IPS-20b (cell line): Measurements from ENCODE around the gene SPINT2.
"Not testable (repeated sequence)": the region's sequence is repeated elsewhere in the genome, so short reads cannot be mapped to it uniquely, and the experiment has no call there.

ENCODE experiments used
- H3K27ac ChIP-seq: one replicate; pipeline ENCODE4 v1.5.1; 2013; ENCODE audit warnings: low read length
- H3K27me3 ChIP-seq: 2 replicates; pipeline ENCODE4 v1.6.1; 2013; ENCODE audit warnings: mild to moderate bottlenecking, low read length, inconsistent platforms; ENCODE audit not compliant: insufficient read depth
- H3K36me3 ChIP-seq: 2 replicates; pipeline ENCODE4 v1.6.1; 2013; ENCODE audit warnings: low read depth, mild to moderate bottlenecking, inconsistent platforms, low read length, moderate library complexity; ENCODE audit not compliant: insufficient read depth
- H3K4me1 ChIP-seq: 2 replicates; pipeline ENCODE4 v1.6.1; 2013; ENCODE audit warnings: mild to moderate bottlenecking, control low read depth, inconsistent platforms, low read length, moderate library complexity; ENCODE audit not compliant: insufficient read depth
- H3K4me3 ChIP-seq: 2 replicates; pipeline ENCODE4 v1.5.1; 2013; ENCODE audit warnings: mild to moderate bottlenecking, low read length, inconsistent platforms
- H3K9ac ChIP-seq: 2 replicates; pipeline ENCODE4 v1.6.1; 2013; ENCODE audit warnings: low read depth, mild to moderate bottlenecking, inconsistent platforms, low read length, moderate library complexity
- H3K9me3 ChIP-seq: 2 replicates; pipeline ENCODE4 v1.6.1; 2013; ENCODE audit warnings: mild to moderate bottlenecking, low read depth, low read length, inconsistent platforms; ENCODE audit not compliant: insufficient read depth

The SPINT2 gene

GRCh38 chr19:38333245-38333644, 68.9 kb downstream of the SPINT2 start:
- H3K4me3 ChIP-seq = no peak overlapping the region
- H3K27ac ChIP-seq = no peak overlapping the region
- no peaks in the 10 kb centered on the region for H3K36me3 ChIP-seq
- H3K4me1 ChIP-seq = peaks cover 4% of the 10 kb centered on the region; the same call in 1 of the 2 replicates
- no peaks in the 10 kb centered on the region for H3K9me3 ChIP-seq
- H3K27me3 ChIP-seq = no peaks in the 10 kb centered on the region
- H3K9ac ChIP-seq = no peak overlapping the region

- H3K9ac ChIP-seq = peak overlapping the region; percentile 48; the same call in 1 of the 2 replicates
- peaks cover 4% of the 10 kb centered on the region; the same call in 1 of the 2 replicates for H3K4me1 ChIP-seq
- no peaks in the 10 kb centered on the region for H3K27me3 ChIP-seq
- no peaks in the 10 kb centered on the region for H3K9me3 ChIP-seq
- no peaks in the 10 kb centered on the region for H3K36me3 ChIP-seq
- H3K4me3 ChIP-seq = peak overlapping the region; percentile 93
- no peak overlapping the region for H3K27ac ChIP-seq
These were observed 71.7 kb downstream of the SPINT2 start for GRCh38 chr19:38335949-38336637.

GRCh38 chr19:38336638-38337359, 72.4 kb downstream of the SPINT2 start:
- H3K9me3 ChIP-seq = no peaks in the 10 kb centered on the region
- peak overlapping the region; percentile 93 for H3K4me3 ChIP-seq
- no peak overlapping the region for H3K27ac ChIP-seq
- H3K9ac ChIP-seq = peak overlapping the region; percentile 59; the same call in 1 of the 2 replicates
- no peaks in the 10 kb centered on the region for H3K27me3 ChIP-seq
- H3K4me1 ChIP-seq = peaks cover 4% of the 10 kb centered on the region; the same call in 1 of the 2 replicates
- no peaks in the 10 kb centered on the region for H3K36me3 ChIP-seq

GRCh38 chr19:38337360-38337653, 72.9 kb downstream of the SPINT2 start:
- Histone ChIP-seq H3K9me3 (no peaks in the 10 kb centered on the region), H3K27ac (no peak overlapping the region), H3K36me3 (no peaks in the 10 kb centered on the region), H3K4me1 (peaks cover 4% of the 10 kb centered on the region; the same call in 1 of the 2 replicates), H3K4me3 (peak overlapping the region; percentile 93), H3K9ac (peak overlapping the region; percentile 59; the same call in 1 of the 2 replicates), H3K27me3 (no peaks in the 10 kb centered on the region)

- H3K36me3 ChIP-seq, H3K4me1 ChIP-seq, H3K9ac ChIP-seq, H3K4me3 ChIP-seq, H3K9me3 ChIP-seq, H3K27me3 ChIP-seq, H3K27ac ChIP-seq: not testable (repeated sequence)
These were observed 74.6 kb downstream of the SPINT2 start for GRCh38 chr19:38339011-38339410.

- H3K9ac ChIP-seq = no peak overlapping the region
- H3K36me3 ChIP-seq = no peaks in the 10 kb centered on the region
- peaks cover 4% of the 10 kb centered on the region; the same call in 1 of the 2 replicates for H3K4me1 ChIP-seq
- H3K4me3 ChIP-seq = no peak overlapping the region
- no peaks in the 10 kb centered on the region for H3K9me3 ChIP-seq
- H3K27me3 ChIP-seq = no peaks in the 10 kb centered on the region
- H3K27ac ChIP-seq = no peak overlapping the region
These were observed 76.6 kb downstream of the SPINT2 start for GRCh38 chr19:38340927-38341326.
